Endothelial cell of umbilical vein (primary cell): ENCODE measurements around the gene PPCDC. TPM values are rescaled to one million over a fixed set of nuclear protein-coding genes. Genes with fewer than 3 reads are reported as not detected.

Experiments
- BruUV-seq: library from RNA; stranded (reverse); fragments of 400-500 nt; replicated peaks from 2 replicates; lab custom pipeline; 2021; lab: Mats Ljungman, UMichigan
- CTCF ChIA-PET: fragments of 300-600, 350-600 bp; sonication (Branson Sonifier 250); formaldehyde crosslinking; loops from one replicate; lab custom pipeline; 2021; ENCODE audit warnings: antibody characterized with exemption, inconsistent platforms; lab: Charles Lee
- POLR2A ChIA-PET: fragments of 300-600, 350-600 bp; sonication (Branson Sonifier 250); formaldehyde crosslinking; loops from one replicate; lab custom pipeline; 2021; ENCODE audit warnings: antibody characterized with exemption, inconsistent platforms; lab: Charles Lee
- DNase-seq: peaks from one replicate; pipeline ENCODE4 v3.0.0-alpha.2; 2011; ENCODE audit warnings: low read depth, low spot score
- FAIRE-seq: peaks from 2 replicates; lab custom pipeline; 2011; peaks lifted over from hg19 to GRCh38; lab: Jason Lieb, UNC
- H2AFZ ChIP-seq: 2 replicates; pipeline ENCODE4 v1.6.0; 2012; ENCODE audit warnings: low read depth, low read length, control low read depth, inconsistent platforms
- H3K27ac ChIP-seq: 2 replicates; pipeline ENCODE4 v1.5.1; 2011; ENCODE audit warnings: low read depth, mild to moderate bottlenecking, control low read depth, low read length, moderate library complexity; ENCODE audit not compliant: insufficient read depth
- H3K27me3 ChIP-seq, 2 experiments: 2 replicates each; pipeline versions ENCODE4 v1.6.0 to v1.6.1; 2011; ENCODE audit warnings: low read length in 2 of 2, mixed read lengths in 1 of 2; ENCODE audit not compliant: control insufficient read depth in 2 of 2, insufficient read depth in 2 of 2
- H3K36me3 ChIP-seq, 2 experiments: 2 replicates in 1 of 2; 3 replicates in 1 of 2; pipeline ENCODE4 v1.5.1; 2011; ENCODE audit warnings: low read length in 2 of 2, mild to moderate bottlenecking in 1 of 2, moderate library complexity in 1 of 2; ENCODE audit not compliant: control insufficient read depth in 2 of 2, insufficient read depth in 2 of 2; ENCODE audit errors: extremely low read depth in 1 of 2
- H3K4me1 ChIP-seq: 3 replicates; pipeline ENCODE4 v1.5.1; 2011; ENCODE audit warnings: mild to moderate bottlenecking, low read length; ENCODE audit not compliant: control insufficient read depth, insufficient read depth; ENCODE audit errors: extremely low read depth
- H3K4me2 ChIP-seq: 2 replicates; pipeline ENCODE4 v1.6.1; 2011; ENCODE audit warnings: low read length, control low read depth, mixed read lengths; ENCODE audit not compliant: insufficient read depth
- H3K4me3 ChIP-seq, 3 experiments: fragments of 200-600 bp in 1 of 3; sonication (generic), shearing (Covaris generic) in 1 of 3; replicated peaks in 1 of 3; 2 replicates each; pipeline ENCODE4 v1.5.1; 2011 to 2016; ENCODE audit warnings: control low read depth in 3 of 3, low read length in 3 of 3, mild to moderate bottlenecking in 2 of 3, inconsistent platforms in 1 of 3, low read depth in 1 of 3, moderate library complexity in 1 of 3; ENCODE audit not compliant: insufficient read depth in 1 of 3
- H3K79me2 ChIP-seq: 2 replicates; pipeline ENCODE4 v1.6.0; 2012; ENCODE audit warnings: low read length, inconsistent platforms; ENCODE audit not compliant: control insufficient read depth, insufficient read depth
- H3K9ac ChIP-seq: replicated peaks from 2 replicates; pipeline ENCODE3; 2011; ENCODE audit warnings: low read length, control low read depth; ENCODE audit not compliant: insufficient read depth; ENCODE audit errors: extremely low read depth
- H3K9me1 ChIP-seq: replicated peaks from 3 replicates; pipeline ENCODE4 v1.6.0; 2011; ENCODE audit warnings: mild to moderate bottlenecking, low read length; ENCODE audit not compliant: control insufficient read depth, insufficient read depth; ENCODE audit errors: extremely low read depth
- H3K9me3 ChIP-seq: replicated peaks from 2 replicates; pipeline ENCODE4 v1.5.1; 2012; ENCODE audit warnings: low read length, inconsistent platforms; ENCODE audit not compliant: control insufficient read depth, insufficient read depth
- H4K20me1 ChIP-seq: replicated peaks from 2 replicates; pipeline ENCODE3; 2011; ENCODE audit warnings: mild to moderate bottlenecking, low read length; ENCODE audit not compliant: control insufficient read depth, insufficient read depth; ENCODE audit errors: extremely low read depth
- CTCF ChIP-seq, 2 donors: IDR thresholded peaks; 1 replicate in 1 of 2; 2 replicates in 1 of 2; pipeline ENCODE4 v1.5.1; 2011; ENCODE audit warnings: low read length in 2 of 2, mild to moderate bottlenecking in 2 of 2, moderate library complexity in 2 of 2, control low read depth in 1 of 2, inconsistent platforms in 1 of 2, low read depth in 1 of 2; ENCODE audit not compliant: insufficient read depth in 1 of 2; ENCODE audit errors: extremely low read depth in 1 of 2
- EZH2 ChIP-seq: IDR thresholded peaks from 2 replicates; pipeline ENCODE4 v1.6.1; 2012; ENCODE audit warnings: borderline replicate concordance, low read depth, mild to moderate bottlenecking, moderate library complexity, low read length, inconsistent platforms; ENCODE audit not compliant: severe bottlenecking
- FOS ChIP-seq: IDR thresholded peaks from 2 replicates; pipeline ENCODE4 v1.6.1; 2011; ENCODE audit warnings: mild to moderate bottlenecking, low read length, moderate library complexity, borderline replicate concordance; ENCODE audit not compliant: insufficient read depth
- GATA2 ChIP-seq: IDR thresholded peaks from 2 replicates; pipeline ENCODE4 v1.7.0; 2011; ENCODE audit warnings: low read depth, mild to moderate bottlenecking, moderate library complexity, mixed read lengths, low read length; ENCODE audit not compliant: insufficient read length, insufficient read depth
- JUN ChIP-seq: IDR thresholded peaks from 2 replicates; pipeline ENCODE4 v1.6.1; 2011; ENCODE audit warnings: borderline replicate concordance, low read depth; ENCODE audit not compliant: insufficient read length, insufficient read depth
- MAX ChIP-seq: IDR thresholded peaks from 2 replicates; pipeline ENCODE4 v1.6.1; 2011; ENCODE audit not compliant: insufficient read depth, insufficient read length
- MYC ChIP-seq: IDR thresholded peaks from one replicate; pipeline ENCODE4 v1.6.1; 2011; ENCODE audit warnings: mild to moderate bottlenecking, low read depth, low read length
- POLR2A ChIP-seq: IDR thresholded peaks from 2 replicates; pipeline ENCODE4 v1.6.1; 2012; ENCODE audit warnings: low read depth, mild to moderate bottlenecking, control low read depth, low read length
- POLR2AphosphoS5 ChIP-seq: IDR thresholded peaks from 2 replicates; pipeline ENCODE4 v1.6.1; 2012; ENCODE audit warnings: low read depth, mild to moderate bottlenecking, control low read depth, low read length, moderate library complexity; ENCODE audit not compliant: insufficient read depth
- dilution Hi-C: fragments of 300-500 bp; cut with MboI; formaldehyde crosslinking; loops from one replicate; pipeline ENCODE4 v1.15.0; 2019; ENCODE audit warnings: low sequenced_read_pairs; ENCODE audit not compliant: extremely low pct_ligation_motif_present
- intact Hi-C: fragments of 100-400 bp; cut with micrococcal nuclease; formaldehyde crosslinking; loops from one replicate; pipeline ENCODE4 v1.10.0; 2022
- polyA plus RNA-seq, 4 experiments: library from polyadenylated mRNA; depleted of rRNA in 3 of 4; stranded (reverse) in 3 of 4; unstranded in 1 of 4; fragments of >200 nt; gene quantifications; 2 replicates each; pipeline versions ENCODE4 v1.2.1 to v1.2.3, GENCODE V29; 2011 to 2012; ENCODE audit warnings: missing spikeins in 1 of 4
- total RNA-seq: library from RNA; stranded (reverse); gene quantifications from 2 replicates; pipeline ENCODE4 v1.2.3, GENCODE V29; 2021

PPCDC gene
- total and polyA plus RNA-seq, 2 donors (not counting 3 experiments of a cell fraction or from before 2014, with no cell fraction given): 14.5 to 21.4 TPM

GRCh38 chr15:75065467-75065850 is 42.1 kb downstream of the PPCDC start:
- no peaks in the 10 kb centered on the region for H3K27me3 ChIP-seq
- H3K4me3 ChIP-seq: no peak overlapping the region
- no peaks in the 10 kb centered on the region for H3K9me3 ChIP-seq
- H3K9me1 ChIP-seq: no peaks in the 10 kb centered on the region
- H3K4me1 ChIP-seq: no peaks in the 10 kb centered on the region
- dilution Hi-C loops (no loop called here), intact Hi-C loops (no loop called here)
- CTCF ChIA-PET: interaction anchor here (1.2 to 2.5 kb wide), 4 partner anchors 11 to 136 kb away, joined by 3 to 8 read pairs (median 4); partner anchors contain the start of gene C15orf39
- no peak for FAIRE-seq
- no TSS peak for BruUV-seq
- no peak for TF ChIP-seq MAX
- TF ChIP-seq POLR2AphosphoS5: no peak
- TF ChIP-seq CTCF (IDR thresholded peaks at IDR 0.05; ENCODE audit: extremely low read depth in 1 of 2, insufficient read depth in 1 of 2, low read depth in 1 of 2, low read length in 2 of 2): no peak
- TF ChIP-seq MYC: no peak
- no peak for TF ChIP-seq POLR2A
- no peak for TF ChIP-seq FOS
- TF ChIP-seq JUN: no peak
- TF ChIP-seq GATA2: no peak
- no peak for TF ChIP-seq EZH2
- H3K4me2 ChIP-seq: no peak overlapping the region
- no peaks in the 10 kb centered on the region for H3K79me2 ChIP-seq
- no peaks in the 10 kb centered on the region for H4K20me1 ChIP-seq
- no peak overlapping the region for H3K27ac ChIP-seq
- no peaks in the 10 kb centered on the region for H3K36me3 ChIP-seq
- POLR2A ChIA-PET: no interaction called here
- no peak overlapping the region for H2AFZ ChIP-seq
- no peak overlapping the region for H3K9ac ChIP-seq
- DNase-seq: no peak
